CD4-positive, alpha-beta T cell treated with Interleukin-15 for 4 hours (primary cell): ENCODE results near the gene PRR13.
"Not testable (repeated sequence)": the region's sequence is repeated elsewhere in the genome, so short reads cannot be mapped to it uniquely, and the experiment has no call there.

ENCODE experiments used
- DNase-seq: peaks from one replicate; pipeline ENCODE4 v3.0.0-alpha.2; 2020; ENCODE audit warnings: low spot score

PRR13 gene

GRCh38 chr12:53439582-53439981, 2.0 kb upstream of the PRR13 start:
- not testable (repeated sequence) for DNase-seq

DNA sequence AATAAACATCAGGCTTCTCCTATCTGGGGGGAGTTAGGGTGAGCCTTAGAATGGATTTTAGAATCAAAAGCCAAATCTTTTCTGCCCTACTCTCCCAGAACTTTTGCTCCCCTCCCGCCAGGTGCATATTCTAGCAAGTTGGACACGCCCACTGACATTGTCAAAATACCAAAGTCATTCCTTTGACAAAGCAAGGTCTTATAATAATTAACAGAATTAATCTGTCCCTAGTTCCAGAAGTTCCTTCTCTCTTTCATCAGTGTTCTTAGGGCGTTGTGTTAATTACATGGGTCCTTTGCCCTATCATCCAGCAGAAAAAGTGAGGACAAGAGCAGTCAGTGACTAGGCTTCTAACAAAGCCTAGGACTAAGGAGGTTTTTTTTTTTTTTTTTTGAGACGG, 2.4 kb downstream of the PRR13 start:
- no peak for DNase-seq

- not testable (repeated sequence) for DNase-seq
Measured at GRCh38 chr12:53444593-53445325, 3.2 kb downstream of the PRR13 start.

GRCh38 chr12:53450936-53451335, 9.4 kb downstream of the PRR13 start:
- no peak for DNase-seq

GRCh38 chr12:53451661-53452158, 10.2 kb downstream of the PRR13 start, which contains the start of gene PCBP2:
Gene PCBP2 (plus strand): TSS chr12:53452102. CDS start chr12:53454801, 2,699 bp downstream.
- peak; percentile 98 for DNase-seq

- DNase-seq = peak; percentile 79
Measured at GRCh38 chr12:53452159-53453077, 10.9 kb downstream of the PRR13 start.

DNA sequence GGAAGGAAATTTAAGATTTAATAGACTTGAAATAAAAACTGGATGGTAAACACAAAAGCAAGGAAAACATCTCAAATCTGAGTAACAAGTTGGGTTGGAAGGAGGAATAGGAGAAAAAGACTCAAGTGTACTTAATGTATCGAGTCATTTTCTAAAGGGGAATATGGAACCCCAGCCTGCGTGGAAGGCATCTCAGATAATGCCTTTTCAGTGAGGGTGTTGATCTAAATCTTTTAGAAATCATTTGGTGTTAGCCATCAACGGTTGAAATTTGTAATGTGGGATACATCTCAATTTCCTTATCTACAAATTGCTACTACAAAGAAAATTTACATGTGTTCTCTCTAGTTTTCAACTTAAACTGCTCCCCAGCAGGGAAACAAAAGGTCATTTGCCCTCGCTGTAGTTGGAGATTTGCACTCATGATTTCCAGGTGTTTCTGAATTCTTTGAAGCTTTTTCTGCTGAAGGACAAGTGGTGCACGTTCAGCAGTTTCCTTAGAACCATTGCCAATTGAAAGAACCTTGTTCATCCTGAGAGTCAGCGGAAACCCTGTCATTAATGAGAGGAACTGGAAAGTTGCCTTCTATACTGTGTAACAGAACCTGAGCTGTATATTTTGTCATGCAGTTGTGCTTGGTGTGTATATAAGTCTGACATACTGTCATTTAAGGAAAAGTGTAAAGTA, 12.6 kb downstream of the PRR13 start:
- no peak for DNase-seq

- DNase-seq = no peak
Measured at GRCh38 chr12:53454707-53455106, 13.2 kb downstream of the PRR13 start.

GRCh38 chr12:53456654-53457366, 15.3 kb downstream of the PRR13 start:
- DNase-seq = no peak

GRCh38 chr12:53459097-53459496, 17.6 kb downstream of the PRR13 start:
- no peak for DNase-seq

GRCh38 chr12:53461059-53461458, 19.5 kb downstream of the PRR13 start:
- no peak for DNase-seq

GRCh38 chr12:53461591-53461990, 20.1 kb downstream of the PRR13 start:
- DNase-seq = no peak

DNA sequence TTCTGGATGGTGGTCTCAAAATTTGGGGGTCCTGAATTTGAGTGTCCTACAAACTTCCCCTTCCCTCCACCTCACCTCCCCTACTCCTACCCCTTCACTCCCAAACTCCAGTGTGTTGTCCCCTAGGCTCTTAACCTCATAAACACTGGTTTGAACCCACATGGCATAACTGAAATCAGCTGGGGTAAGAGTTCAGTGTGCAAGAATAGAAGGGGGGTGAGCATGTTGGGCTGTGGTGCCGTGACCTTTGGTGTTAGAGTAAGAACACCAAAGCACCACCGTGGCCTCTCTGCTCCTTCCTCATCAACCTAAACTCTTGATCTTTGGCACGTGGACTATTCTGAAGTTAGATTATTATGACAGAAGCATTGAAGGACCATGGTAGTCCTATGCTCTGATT, 21.4 kb downstream of the PRR13 start:
- no peak for DNase-seq

GRCh38 chr12:53463802-53464560, 22.4 kb downstream of the PRR13 start:
- DNase-seq = no peak

- no peak for DNase-seq
Measured at GRCh38 chr12:53464685-53465418, 23.3 kb downstream of the PRR13 start.

GRCh38 chr12:53465679-53466078, 24.1 kb downstream of the PRR13 start:
- no peak for DNase-seq

DNA sequence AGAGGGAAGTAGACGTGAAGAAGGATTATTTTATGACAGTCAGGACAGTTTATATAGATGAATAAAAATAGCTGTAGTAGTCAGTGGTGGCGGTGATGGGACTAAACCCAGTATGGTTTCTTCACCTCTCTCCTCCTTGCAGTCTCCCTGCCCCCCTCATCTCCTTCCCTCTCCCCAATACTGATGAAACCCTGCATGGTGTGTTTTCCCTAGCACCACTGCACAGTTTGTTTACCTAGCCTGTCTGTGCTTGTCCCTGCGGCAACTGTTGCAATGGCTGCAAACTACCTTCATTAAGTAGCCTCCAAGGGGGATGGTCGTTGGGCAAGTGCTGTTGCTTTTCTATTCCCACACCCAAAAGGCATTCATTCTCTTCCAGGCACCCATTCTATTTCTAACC, 25.1 kb downstream of the PRR13 start:
- no peak for DNase-seq

DNA sequence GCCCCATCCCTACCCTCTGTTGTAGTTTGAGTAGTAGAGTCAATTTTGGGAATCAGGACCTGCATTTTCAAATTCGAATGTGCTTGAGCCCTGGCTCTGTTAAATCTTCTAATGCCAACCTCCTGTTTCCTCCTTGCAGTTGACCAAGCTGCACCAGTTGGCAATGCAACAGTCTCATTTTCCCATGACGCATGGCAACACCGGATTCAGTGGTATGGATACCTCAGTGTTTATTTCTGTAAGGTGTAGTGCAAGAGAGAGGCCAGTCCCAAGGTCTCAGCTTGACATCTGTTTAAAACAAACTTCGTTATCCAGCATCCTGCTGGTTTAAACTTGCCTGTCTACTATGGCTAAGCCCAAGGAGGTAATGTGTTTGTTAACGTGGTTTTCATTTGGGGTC, 25.5 kb downstream of the PRR13 start:
- DNase-seq = no peak

GRCh38 chr12:53467880-53468279, 26.3 kb downstream of the PRR13 start:
- DNase-seq = no peak

- DNase-seq = no peak
Measured at GRCh38 chr12:53468282-53468681, 26.7 kb downstream of the PRR13 start.
